Measurements from ENCODE around the gene IGSF3.
"Not testable (repeated sequence)": the region's sequence is repeated elsewhere in the genome, so short reads cannot be mapped to it uniquely, and the experiment has no call there.

- TF ChIP-seq ZNF70 (CRISPR knock-in tag; IDR thresholded peaks at IDR 0.05); ZC3H10 (CRISPR knock-in tag; IDR thresholded peaks at IDR 0.05); RARB (CRISPR knock-in tag; IDR thresholded peaks at IDR 0.05); OSR1 (CRISPR knock-in tag; IDR thresholded peaks at IDR 0.05); ARNTL (CRISPR knock-in tag; IDR thresholded peaks at IDR 0.05; ENCODE audit: borderline replicate concordance, low read depth): not testable (repeated sequence)
These were observed 75.5 kb downstream of the IGSF3 start for GRCh38 chr1:116591951-116592605.

All from SK-N-SH treated with all-trans-retinoic acid at 6 μM for 48 hours (cell line).